Choroid plexus epithelial cell (primary cell): Measurements from ENCODE around the gene SMR3B.

Experiments
- DNase-seq: peaks from one replicate; pipeline ENCODE4 v3.0.0-alpha.2; 2010; ENCODE audit warnings: low read depth
- H3K4me3 ChIP-seq: 2 replicates; pipeline ENCODE4 v1.5.1; 2011; ENCODE audit warnings: low read depth, mild to moderate bottlenecking, control low read depth, low read length, moderate library complexity
- TF ChIP-seq, protein P1 (sequence below): conservative IDR thresholded peaks from 2 replicates; pipeline ENCODE4 v1.5.1; 2011; ENCODE audit warnings: low read depth, mild to moderate bottlenecking, control low read depth, inconsistent platforms, low read length, moderate library complexity

SMR3B gene

DNA sequence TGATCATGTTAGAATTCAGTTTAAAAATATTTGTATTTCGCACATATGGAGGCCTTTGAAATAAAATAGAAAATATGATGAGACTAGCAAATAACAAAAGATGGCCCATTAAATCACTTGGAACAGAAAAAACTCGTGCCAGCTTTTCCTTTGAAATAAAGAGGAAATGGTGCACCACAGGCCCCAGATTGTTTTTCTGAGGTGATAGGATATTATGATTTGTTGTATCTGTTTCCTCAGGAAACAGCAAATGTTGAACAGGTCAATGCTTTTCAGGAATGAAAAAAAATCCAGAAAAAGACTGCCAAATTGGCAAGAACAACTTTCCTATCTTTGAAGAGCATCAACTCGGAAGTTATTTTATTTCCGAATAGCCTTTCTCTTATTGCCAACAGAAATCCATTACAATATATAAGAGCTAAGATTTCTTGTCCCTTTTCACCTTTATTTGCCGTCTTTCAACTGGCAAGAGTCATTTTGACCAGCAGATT is at the start of gene SMR3B:
Gene SMR3B (plus strand): TSS at position 441 of the 491 bp plus-strand sequence. CDS start 1,380 bp downstream, outside the sequence.
- DNase-seq = no peak
- TF ChIP-seq, protein P1, sequence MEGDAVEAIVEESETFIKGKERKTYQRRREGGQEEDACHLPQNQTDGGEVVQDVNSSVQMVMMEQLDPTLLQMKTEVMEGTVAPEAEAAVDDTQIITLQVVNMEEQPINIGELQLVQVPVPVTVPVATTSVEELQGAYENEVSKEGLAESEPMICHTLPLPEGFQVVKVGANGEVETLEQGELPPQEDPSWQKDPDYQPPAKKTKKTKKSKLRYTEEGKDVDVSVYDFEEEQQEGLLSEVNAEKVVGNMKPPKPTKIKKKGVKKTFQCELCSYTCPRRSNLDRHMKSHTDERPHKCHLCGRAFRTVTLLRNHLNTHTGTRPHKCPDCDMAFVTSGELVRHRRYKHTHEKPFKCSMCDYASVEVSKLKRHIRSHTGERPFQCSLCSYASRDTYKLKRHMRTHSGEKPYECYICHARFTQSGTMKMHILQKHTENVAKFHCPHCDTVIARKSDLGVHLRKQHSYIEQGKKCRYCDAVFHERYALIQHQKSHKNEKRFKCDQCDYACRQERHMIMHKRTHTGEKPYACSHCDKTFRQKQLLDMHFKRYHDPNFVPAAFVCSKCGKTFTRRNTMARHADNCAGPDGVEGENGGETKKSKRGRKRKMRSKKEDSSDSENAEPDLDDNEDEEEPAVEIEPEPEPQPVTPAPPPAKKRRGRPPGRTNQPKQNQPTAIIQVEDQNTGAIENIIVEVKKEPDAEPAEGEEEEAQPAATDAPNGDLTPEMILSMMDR = no peak

DNA sequence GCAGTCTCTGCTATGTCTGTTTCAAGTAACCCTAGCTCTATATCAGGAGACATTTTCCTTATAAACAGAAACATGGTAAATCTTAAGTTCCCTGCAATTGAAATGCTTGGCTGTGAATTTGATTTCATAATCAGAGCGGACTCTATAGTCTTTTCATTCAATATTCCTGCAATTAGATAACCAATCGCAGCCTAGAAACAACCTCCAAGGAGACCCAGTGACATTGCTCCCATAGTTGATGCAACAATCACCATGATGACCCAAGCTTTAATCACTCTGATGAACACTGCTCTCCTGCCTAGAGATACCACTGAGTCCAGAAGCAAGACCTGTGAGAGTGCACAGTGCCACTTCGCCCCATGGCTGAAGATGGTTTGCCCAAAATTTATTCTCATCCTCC is 48.2 kb upstream of the SMR3B start, which contains the start of gene CABS1:
Gene CABS1 (plus strand): TSS at position 301 of the 400 bp plus-strand sequence. CDS start 59 bp downstream, at position 360.
- TF ChIP-seq, protein P1 = no peak
- DNase-seq = no peak
- no peak within 1 kb of the TSS for H3K4me3 ChIP-seq

More for the DNA sequence above, at the start of gene SMR3B:
- no peak within 1 kb of the TSS for H3K4me3 ChIP-seq

DNA sequence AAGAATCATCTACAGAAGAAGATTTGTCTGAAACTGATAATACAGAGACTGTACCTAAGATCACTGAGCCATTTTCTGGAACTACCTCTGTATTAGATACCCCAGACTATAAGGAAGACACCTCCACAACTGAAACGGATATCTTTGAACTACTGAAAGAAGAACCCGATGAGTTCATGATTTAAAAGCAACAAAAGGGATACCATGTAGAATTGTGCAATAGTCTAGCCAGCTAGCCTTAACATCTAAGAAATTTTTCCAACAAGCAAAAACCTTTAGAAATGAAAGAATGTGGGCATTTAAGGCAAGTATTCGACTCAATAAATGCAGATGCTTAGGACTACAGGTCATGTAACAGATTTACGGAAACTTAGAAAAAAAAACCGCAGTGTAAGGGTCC is 46.9 kb upstream of the SMR3B start:
- no peak for DNase-seq
- no peak overlapping the region for H3K4me3 ChIP-seq
- TF ChIP-seq, protein P1 = no peak

DNA sequence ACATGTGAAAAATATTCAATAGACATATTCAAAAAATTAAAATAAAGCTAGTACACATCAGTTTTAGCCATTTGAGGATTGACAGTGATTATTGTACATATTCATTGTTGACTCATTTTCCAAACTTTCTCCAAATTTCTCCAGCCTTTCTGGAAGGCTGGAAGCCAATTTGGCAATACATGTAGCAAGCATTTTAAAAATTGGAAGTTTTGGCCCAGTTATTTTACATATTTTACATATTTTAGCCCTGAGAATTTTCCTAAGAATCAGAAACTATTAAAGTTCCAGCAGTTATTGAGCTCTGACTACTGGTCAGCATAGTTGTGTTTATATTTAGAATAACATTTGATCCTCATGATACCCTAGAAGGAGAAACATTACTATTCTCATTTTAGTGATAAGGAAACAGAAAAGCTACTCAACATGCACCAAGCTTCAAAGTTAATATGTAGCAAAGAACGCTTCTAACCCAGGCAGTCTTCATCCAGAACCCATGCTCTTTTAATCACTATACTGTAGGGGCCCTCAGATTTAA is 45.0 kb upstream of the SMR3B start:
- TF ChIP-seq, protein P1 = no peak
- no peak for DNase-seq
- H3K4me3 ChIP-seq = no peak overlapping the region

DNA sequence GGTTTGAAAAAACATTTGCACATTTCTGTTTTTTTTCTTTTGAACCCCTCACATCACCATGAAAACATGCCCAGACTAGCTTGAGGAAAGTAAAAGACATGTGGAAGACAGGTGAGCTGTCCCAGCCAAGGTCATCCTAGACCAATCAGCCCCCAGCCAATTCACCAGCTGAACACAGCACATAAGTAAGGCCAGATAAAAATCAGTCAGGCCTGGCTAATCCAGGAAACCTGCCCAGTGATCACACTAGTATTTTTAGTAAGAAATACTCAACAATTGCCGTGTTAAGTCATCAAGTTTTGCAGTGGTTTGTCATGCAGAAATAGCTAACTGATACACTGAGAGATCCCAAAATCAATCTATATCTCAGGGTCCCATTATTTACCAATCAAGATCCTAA is 26.7 kb upstream of the SMR3B start:
- TF ChIP-seq, protein P1 = no peak
- H3K4me3 ChIP-seq = no peak overlapping the region
- DNase-seq = no peak

DNA sequence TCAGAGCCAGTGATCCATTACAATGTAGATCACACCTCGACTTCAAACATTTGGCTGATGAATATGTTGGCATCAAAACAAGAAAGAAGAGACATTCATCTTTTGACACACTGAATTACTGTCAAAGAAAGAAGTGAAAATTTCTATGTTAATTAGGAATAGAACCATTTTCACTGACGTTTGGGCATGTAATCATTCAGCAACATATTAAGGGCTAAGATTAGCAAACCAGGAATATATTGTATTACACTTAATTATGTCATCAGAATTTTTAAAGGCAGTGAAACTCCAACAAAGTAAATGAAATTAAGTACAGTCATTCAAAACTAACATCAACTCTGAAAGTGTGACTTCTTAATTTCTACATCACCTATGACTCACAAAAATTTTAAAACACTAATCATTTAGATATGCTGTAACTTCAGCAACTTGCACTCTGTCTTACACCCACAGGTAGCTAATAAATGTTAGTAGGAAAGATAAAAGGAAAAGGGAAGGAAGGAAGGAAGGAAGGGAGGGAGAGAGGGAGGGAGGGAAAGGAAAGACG is 23.7 kb upstream of the SMR3B start:
- TF ChIP-seq, protein P1 = no peak
- H3K4me3 ChIP-seq = no peak overlapping the region
- DNase-seq = no peak

DNA sequence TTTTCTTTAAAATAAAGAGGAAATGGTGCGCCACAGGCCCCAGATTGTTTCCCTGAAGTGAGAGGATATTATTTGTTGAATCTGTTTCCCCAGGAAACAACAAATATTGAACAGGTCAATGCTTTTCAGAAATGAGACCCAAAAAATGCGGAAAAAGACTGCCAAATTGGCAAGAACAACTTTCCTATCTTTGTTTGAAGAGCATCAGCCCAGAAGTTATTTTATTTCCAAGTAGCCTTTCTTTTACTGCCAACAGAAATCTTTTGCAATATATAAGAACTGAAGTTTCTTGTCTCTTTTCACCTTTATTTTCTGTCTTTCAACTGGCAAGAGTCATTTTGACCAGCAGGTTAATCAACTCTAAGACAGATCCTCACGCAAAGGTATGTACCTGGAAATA is 22.5 kb upstream of the SMR3B start, which contains the start of gene SMR3A:
Gene SMR3A (plus strand): TSS at position 301 of the 400 bp plus-strand sequence. CDS start 1,356 bp downstream, outside the sequence.
- TF ChIP-seq, protein P1 = no peak
- H3K4me3 ChIP-seq = no peak within 1 kb of the TSS
- no peak for DNase-seq
